ENCODE data around the gene CEP85.

Gene CEP85

GRCh38 chr1:26203642-26204318 lies 30.2 kb upstream of the CEP85 start:
- DNase-seq (ENCODE audit: low read depth, low spot score), result no peak
- H3K4me3 ChIP-seq (ENCODE audit: low read depth, low read length), result no peak overlapping the region
- in situ Hi-C loops (cut with HindIII; ENCODE audit: low sequenced_read_pairs), result no loop called here
- TF ChIP-seq, protein P1, sequence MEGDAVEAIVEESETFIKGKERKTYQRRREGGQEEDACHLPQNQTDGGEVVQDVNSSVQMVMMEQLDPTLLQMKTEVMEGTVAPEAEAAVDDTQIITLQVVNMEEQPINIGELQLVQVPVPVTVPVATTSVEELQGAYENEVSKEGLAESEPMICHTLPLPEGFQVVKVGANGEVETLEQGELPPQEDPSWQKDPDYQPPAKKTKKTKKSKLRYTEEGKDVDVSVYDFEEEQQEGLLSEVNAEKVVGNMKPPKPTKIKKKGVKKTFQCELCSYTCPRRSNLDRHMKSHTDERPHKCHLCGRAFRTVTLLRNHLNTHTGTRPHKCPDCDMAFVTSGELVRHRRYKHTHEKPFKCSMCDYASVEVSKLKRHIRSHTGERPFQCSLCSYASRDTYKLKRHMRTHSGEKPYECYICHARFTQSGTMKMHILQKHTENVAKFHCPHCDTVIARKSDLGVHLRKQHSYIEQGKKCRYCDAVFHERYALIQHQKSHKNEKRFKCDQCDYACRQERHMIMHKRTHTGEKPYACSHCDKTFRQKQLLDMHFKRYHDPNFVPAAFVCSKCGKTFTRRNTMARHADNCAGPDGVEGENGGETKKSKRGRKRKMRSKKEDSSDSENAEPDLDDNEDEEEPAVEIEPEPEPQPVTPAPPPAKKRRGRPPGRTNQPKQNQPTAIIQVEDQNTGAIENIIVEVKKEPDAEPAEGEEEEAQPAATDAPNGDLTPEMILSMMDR (IDR thresholded peaks at IDR 0.05; ENCODE audit: low read depth, low read length), result no peak

DNA sequence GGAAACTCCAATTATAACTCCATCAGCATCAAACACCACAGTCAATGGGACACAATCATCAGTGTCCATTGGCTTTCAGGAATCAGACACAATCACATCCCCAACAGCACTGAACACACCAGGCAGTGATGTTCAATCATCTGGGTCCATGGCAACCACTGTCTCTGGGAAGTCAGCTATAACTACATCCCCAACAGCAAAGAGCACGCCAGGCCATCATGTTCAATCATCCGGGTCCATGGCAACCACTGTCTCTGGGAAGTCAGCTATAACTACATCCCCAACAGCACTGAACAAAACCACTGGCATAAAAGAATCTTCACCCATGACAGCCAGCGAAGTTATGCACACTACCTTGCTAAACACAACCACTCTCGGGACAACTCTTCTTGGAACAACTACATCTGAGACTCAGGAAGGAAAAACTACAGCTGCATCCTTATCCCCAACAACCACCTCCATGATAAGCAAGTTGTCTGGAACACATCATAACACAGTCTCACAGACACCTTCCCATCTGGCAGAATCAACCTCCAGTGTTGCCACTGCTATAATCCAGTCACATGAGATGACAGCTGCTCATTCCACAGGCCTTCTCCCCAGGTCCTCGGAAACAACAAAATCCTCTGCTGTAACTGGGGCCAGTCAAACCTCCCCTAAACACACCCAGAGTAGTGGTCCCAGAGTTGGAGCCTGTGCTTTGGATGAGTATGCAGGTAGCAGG lies 23.7 kb upstream of the CEP85 start:
- H3K4me3 ChIP-seq (ENCODE audit: low read depth, low read length), result no peak overlapping the region
- in situ Hi-C loops (cut with HindIII; ENCODE audit: low sequenced_read_pairs), result no loop called here
- no peak for DNase-seq (ENCODE audit: low read depth, low spot score)
- TF ChIP-seq, protein P1 (IDR thresholded peaks at IDR 0.05; ENCODE audit: low read depth, low read length), result no peak

DNA sequence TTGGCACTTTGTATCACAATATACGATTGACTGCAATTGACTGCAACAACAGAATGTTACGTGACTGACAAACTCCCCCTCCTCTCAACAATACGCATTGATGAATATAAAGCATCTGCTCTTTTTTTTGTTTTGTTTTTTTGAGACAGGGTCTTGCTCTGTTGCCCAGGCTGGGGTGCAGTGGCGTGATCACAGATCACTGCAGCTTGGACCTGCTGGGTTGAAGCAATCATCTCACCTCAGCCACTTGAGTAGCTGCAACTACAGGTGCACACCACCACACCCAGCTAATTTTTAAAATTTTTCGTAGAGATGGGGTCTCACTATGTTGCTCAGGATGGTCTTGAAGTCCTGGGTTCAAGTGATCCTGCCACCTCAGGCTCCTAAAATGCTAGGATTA lies 21.3 kb upstream of the CEP85 start:
- in situ Hi-C loops (cut with HindIII; ENCODE audit: low sequenced_read_pairs), result no loop called here
- no peak overlapping the region for H3K4me3 ChIP-seq (ENCODE audit: low read depth, low read length)
- TF ChIP-seq, protein P1 (IDR thresholded peaks at IDR 0.05; ENCODE audit: low read depth, low read length), result no peak
- no peak for DNase-seq (ENCODE audit: low read depth, low spot score)

- DNase-seq (ENCODE audit: low read depth, low spot score), result no peak
- in situ Hi-C loops (cut with HindIII; ENCODE audit: low sequenced_read_pairs), result no loop called here
- no peak overlapping the region for H3K4me3 ChIP-seq (ENCODE audit: low read depth, low read length)
- TF ChIP-seq, protein P1 (IDR thresholded peaks at IDR 0.05; ENCODE audit: low read depth, low read length), result no peak
Observed at GRCh38 chr1:26213335-26213905, 20.6 kb upstream of the CEP85 start.

DNA sequence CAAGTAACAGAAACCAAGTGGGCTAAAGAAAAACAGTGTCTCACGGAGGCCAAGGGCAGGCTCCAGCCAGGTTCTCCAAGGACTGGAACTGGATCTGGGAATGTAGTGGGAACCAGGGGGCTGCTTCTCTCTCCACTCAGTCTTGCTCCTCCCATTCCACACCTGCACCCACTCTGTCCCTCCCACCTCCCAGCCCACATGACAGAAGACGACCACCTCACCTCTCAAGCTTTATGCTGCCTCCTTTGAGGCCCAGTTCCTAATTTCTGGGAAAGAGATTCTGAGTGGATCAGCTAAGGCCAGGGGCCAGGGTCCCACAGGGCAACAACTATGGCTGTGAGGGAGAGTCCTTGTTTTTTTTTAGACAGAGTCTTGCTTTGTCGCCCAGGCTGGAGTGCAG lies 18.8 kb upstream of the CEP85 start:
- DNase-seq (ENCODE audit: low read depth, low spot score), result no peak
- TF ChIP-seq, protein P1 (IDR thresholded peaks at IDR 0.05; ENCODE audit: low read depth, low read length), result no peak
- in situ Hi-C loops (cut with HindIII; ENCODE audit: low sequenced_read_pairs), result no loop called here
- H3K4me3 ChIP-seq (ENCODE audit: low read depth, low read length), result no peak overlapping the region

GRCh38 chr1:26218906-26219494 lies 15.0 kb upstream of the CEP85 start:
- no peak overlapping the region for H3K4me3 ChIP-seq (ENCODE audit: low read depth, low read length)
- DNase-seq (ENCODE audit: low read depth, low spot score), result no peak
- in situ Hi-C loops (cut with HindIII; ENCODE audit: low sequenced_read_pairs), result no loop called here
- TF ChIP-seq, protein P1 (IDR thresholded peaks at IDR 0.05; ENCODE audit: low read depth, low read length), result no peak
